NCI-H2107 (cell line): ENCODE results near the gene LEUTX.
"Not testable (repeated sequence)": the region's sequence is repeated elsewhere in the genome, so short reads cannot be mapped to it uniquely, and the experiment has no call there.

Experiments
- DNase-seq: peaks from one replicate; lab custom pipeline; 2025; lab: John Stamatoyannopoulos, UW

Gene LEUTX

GRCh38 chr19:39778763-39779162 is at the start of gene LEUTX:
TSS of gene LEUTX (plus strand) at chr19:39778854. CDS start at chr19:39778921, 67 bp downstream.
- DNase-seq = no peak

- DNase-seq = no peak
Observed at GRCh38 chr19:39729594-39729993, 49.1 kb upstream of the LEUTX start.

DNA sequence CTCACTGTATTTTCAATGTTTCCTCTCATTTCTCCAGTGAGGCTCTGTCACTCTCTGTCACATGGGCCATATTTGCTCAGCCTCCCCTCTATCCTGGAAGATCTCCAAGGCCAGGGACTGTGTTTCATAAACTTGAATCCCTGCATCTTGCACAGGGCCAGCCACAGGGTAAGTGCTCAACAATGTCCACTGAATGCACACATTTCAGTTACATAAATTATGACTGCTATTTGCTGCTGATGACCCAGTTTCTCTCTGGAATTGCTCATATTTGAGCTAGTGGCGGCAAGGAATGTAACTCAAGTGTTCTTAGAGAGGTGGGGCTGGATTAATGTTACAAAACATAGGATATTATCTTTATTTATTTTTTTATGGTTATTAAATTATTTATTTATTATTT is 47.0 kb upstream of the LEUTX start:
- DNase-seq = no peak

DNA sequence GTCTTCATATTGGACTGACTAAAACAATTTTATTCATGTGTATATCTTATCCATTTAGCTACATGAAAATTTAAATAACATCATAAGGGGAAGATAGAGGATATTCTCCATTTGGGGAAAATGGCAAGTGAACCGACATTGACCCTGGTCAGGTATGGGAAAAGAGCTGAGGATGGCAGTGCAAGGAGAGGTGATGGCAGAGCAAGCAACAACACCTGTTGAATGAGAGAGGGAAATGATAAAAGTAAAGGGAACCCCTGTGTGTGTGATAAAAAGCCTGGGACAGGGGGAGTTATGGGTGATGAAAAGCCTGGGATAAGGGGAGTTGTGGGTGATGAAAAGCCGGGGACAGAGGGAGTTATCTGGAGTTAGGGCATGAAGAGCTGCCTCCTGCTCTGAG is 44.8 kb upstream of the LEUTX start:
- no peak for DNase-seq

- no peak for DNase-seq
Observed at GRCh38 chr19:39735688-39736087, 43.0 kb upstream of the LEUTX start.

GRCh38 chr19:39736088-39736487 is 42.6 kb upstream of the LEUTX start:
- DNase-seq = no peak

DNA sequence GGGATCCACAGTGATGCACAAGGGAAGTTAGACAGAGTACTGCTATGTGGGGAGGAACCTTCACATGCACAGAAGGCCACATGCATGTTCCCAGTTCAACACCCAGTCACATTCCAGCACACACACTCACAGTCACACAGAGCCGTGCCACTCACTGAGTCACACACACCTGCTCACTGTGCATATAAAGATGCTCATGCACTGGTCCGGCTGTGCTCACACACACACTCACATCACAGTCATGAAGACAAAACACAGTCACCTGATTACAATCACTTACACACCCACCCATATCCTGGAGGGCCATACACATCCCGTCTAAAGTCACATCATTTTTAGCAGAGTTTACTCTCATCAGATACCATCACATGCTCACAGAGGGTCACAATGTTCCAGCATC is 41.3 kb upstream of the LEUTX start:
- no peak for DNase-seq

DNA sequence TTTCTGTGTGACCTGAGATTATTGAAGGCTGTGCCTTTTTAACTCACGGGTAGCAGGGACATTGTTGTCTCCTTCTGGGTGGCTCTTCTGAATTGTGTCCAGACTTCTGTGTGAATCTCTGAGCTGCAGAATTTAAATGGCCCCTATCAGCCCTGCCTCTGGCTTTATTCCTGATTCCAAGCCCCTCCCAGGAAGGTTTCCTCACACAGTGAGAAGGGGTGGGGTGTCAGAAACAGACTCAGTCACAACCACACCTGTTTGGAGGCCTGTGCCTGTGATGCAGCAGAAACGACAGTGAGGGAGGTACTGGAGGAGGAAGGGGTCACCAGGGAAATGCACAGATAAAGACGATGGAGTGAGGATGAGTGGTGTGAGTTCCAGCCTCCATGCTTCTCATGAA is 40.8 kb upstream of the LEUTX start, which contains the start of gene CLC:
TSS of gene CLC (minus strand) at position 139 of the 400 bp plus-strand sequence. CDS start at position 62, 77 bp downstream.
- no peak for DNase-seq

DNA sequence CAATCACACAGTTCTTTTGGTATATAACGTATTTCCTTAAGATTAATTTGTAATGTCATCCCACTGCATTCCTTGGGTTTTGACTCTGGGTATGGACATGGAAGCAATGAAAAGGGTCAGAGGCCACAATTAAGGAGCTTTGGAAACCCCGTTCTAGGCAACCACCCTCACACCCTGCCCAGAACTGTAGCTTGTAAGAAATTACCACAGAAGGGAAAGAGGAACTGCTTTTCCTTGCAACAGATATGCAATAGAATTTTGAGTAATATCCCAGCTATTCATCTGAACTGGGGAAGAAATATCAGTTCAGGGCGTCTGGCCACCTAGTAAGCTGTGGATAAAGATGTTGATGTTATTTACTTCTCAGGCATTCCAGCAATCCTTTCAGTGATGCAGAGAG is 39.8 kb upstream of the LEUTX start:
- no peak for DNase-seq

- DNase-seq = no peak
Observed at GRCh38 chr19:39740395-39740794, 38.3 kb upstream of the LEUTX start.

DNA sequence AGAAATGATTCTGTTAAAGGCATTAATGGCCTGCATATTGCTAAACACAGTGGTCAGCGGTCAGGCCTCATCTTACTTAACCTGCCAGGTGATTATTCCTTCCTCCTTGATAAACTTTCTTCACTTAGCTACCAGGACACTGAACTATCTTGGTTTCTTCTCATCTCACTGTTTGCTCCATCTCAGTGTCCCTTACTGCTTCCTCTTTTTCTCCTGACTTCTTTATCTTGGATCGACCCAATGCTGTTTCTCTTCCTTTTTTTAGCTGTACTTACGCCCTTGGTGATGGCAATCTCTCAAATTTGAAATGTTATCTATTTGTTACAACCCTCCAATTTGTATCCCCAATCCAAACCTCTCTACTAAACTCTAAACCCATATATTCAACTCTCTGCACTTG is 33.0 kb upstream of the LEUTX start:
- DNase-seq = no peak

DNA sequence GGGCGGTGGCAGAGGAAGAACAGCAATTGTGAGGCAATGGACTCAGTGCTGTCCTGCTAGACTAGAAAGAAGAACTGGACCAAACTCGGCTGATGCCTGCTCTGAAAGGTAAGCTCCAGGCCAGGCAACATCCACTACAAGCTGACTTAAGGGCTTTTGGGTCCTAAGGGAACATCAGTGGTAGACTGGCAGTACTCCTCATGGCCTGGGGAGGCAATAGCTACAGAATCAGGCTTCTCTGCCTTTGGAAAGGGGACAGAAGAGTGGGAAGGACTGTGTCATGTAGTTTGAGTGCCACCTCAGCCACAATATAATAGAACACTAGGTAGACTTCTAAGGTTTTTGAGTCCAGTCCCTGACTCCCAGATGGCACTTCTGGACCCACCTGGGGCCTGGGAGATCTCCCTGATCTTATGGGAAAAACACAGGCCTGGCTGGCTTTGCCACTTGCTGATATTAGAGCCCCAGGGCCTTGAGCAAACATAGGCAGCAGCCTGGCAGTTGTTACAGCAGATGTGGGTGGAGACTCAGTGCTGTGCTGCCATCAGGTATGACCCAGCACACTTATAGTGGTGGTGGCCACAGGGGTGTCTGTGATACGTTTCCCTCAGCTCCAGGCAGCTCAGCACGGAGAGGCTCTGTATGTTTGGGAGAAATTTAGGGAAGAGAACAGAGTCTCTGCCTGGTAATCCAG is 31.7 kb upstream of the LEUTX start:
- no peak for DNase-seq

DNA sequence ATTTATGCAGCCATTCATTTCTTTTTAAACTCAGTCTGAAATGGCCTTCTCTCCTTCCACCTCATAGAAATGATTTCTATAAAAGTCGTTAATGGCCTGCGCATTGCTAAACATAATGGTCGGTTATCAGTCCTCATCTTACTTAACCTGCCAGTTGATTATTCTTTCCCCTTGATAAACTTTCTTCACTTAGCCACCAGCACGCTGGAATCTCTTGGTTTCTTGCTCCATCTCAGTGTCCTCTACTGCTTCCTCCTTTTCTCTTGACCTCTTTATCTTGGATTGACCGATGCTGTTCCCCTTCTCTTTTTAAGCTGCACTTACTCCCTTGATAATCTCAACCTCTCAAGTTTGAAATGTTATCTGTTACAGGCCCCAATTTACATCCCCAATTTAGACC is 28.7 kb upstream of the LEUTX start:
- DNase-seq = no peak

DNA sequence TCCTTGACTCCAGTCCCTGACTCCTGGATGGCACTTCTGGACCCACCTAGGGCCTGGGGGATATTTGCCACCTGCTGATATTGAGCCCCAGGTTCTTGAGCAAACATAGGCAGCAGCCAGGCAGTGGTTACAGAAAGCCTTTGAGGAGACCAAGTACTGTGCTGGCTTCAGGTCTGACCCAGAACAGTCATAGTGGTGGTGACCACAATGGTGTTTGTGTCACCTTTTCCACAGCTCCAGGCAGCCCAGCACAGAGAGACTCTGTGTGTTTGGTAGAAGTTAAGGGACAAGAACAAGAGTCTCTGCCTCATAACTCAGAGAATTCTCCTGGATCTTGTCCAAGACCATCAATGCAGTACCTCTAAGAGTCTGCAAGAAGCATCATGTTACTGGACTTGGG is 26.3 kb upstream of the LEUTX start:
- DNase-seq = no peak

DNA sequence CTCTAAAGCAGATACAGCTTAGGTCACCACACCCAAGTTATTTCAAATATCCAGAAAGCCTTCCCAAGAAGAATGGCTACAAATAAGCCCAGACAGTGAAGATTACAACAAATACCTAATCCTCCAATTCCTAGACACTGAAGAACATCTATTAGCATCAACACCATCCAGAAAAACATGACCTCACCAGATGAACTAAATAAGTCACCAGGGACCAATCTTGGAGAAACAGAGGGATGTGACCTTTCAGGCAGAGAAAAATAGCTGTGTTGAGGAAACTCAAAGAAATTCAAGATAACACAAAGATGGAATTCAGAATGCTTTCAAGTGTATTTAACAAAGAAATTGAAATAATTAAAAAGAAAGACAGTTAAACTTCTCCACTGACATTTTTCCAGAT is 25.9 kb upstream of the LEUTX start:
- DNase-seq = no peak

DNA sequence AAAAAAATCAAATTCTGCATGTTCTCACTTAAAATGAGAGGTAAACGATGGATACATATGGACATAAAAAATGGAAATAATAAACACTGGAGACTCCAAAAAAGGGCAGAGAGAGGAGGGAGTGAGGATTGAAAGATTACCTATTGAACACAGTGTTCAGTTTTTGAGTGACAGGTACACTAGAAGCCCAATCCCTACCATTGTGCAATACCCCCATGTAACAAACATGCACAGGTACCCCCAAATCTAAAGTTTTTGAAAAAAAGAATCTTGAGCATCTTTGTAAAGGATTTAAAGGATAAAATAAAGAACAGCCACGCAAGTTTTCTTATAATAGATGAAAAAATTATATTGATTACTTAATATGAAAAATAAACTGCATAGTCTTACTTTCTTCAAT is 24.1 kb upstream of the LEUTX start:
- DNase-seq = no peak

- no peak for DNase-seq
Observed at GRCh38 chr19:39754971-39755370, 23.7 kb upstream of the LEUTX start.

- DNase-seq = no peak
Observed at GRCh38 chr19:39759457-39760184, 19.0 kb upstream of the LEUTX start.

DNA sequence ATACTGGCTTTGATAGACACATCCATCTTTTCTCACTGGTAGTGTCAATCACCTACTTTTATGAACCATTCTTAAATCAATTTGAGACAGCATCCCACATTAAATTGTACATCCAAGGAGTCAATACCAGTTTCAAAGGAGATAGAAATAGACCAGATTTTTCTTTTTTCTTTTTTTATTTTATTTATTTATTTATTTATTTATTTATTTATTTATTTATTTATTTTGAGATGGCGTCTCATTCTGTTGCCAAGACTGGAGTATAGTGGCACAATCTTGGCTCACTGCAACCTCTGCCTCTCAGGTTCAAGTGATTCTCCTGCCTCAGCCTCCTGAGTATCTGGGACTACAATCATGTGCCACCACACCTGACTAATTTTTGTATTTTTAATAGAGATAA is 16.8 kb upstream of the LEUTX start:
- not testable (repeated sequence) for DNase-seq

GRCh38 chr19:39765091-39766076 is 13.3 kb upstream of the LEUTX start:
- DNase-seq = no peak

DNA sequence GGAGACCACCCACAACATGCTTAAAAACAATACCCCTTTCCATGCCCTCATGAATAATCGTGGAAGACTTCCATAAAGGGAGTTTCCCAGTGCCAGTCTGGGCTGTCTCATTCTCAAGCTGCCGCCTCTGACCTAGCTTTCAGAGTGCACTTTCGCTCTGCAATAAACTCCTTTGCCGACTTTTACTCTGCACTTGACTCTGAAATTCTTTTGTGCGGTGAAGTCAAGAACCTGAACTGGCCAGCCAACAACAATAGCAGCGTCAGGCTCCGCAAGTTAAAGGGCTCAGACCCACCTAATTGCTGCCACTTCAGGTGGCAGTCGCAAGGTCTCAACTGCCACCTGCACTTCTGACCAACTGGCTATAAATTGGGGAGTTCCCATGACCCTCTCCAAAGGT is 10.3 kb upstream of the LEUTX start:
- no peak for DNase-seq

- DNase-seq = no peak
Observed at GRCh38 chr19:39768786-39769185, 9.9 kb upstream of the LEUTX start.
